ENCODE data around the gene HOOK1. TPM values are rescaled to one million over a fixed set of nuclear protein-coding genes. Genes with fewer than 3 reads are reported as not detected.

The HOOK1 gene
- total RNA-seq, 2 experiments from 2014 or later, result not detected

GRCh38 chr1:59798600-59798999 is 16.1 kb upstream of the HOOK1 start:
- no peak for DNase-seq (ENCODE audit: low spot score)
- Histone ChIP-seq H3K4me3 (ENCODE audit: low read depth, low read length, poor library complexity, severe bottlenecking) (no peak overlapping the region), H2AFZ (ENCODE audit: low read length) (no peak overlapping the region), H3K36me3 (ENCODE audit: insufficient read depth, low read length) (no peaks in the 10 kb centered on the region), H3K9me3 (ENCODE audit: low read length) (no peaks in the 10 kb centered on the region), H3K27ac (ENCODE audit: low read depth, low read length, poor library complexity, severe bottlenecking) (no peak overlapping the region), H4K20me1 (ENCODE audit: insufficient read depth, low read length) (no peaks in the 10 kb centered on the region), H3K4me2 (ENCODE audit: low read length) (no peak overlapping the region), H3K79me2 (ENCODE audit: insufficient read depth, low read depth, low read length) (no peaks in the 10 kb centered on the region), H3K9me2 (ENCODE audit: insufficient read depth, low read length) (no peaks in the 10 kb centered on the region), H3K4me1 (ENCODE audit: insufficient read depth, low read length, poor library complexity, severe bottlenecking) (no peaks in the 10 kb centered on the region)
- ChIA-PET POLR2A (interaction anchor here (0.5 kb wide), 1 partner anchor 15 kb away, joined by 3 read pairs; no protein-coding TSS in a partner anchor), CTCF (ENCODE audit: unreplicated experiment) (no interaction called here)
- BruUV-seq (replicated peaks), result no TSS peak
- intact Hi-C loops (cut with micrococcal nuclease; ENCODE audit: unreplicated experiment), result no loop called here
- TF ChIP-seq EZH2phosphoT487 (IDR thresholded peaks at IDR 0.05; ENCODE audit: borderline replicate concordance, low read depth, low read length) (no peak), CTCF (conservative IDR thresholded peaks at IDR 0.05; ENCODE audit: low read length) (no peak)

DNA sequence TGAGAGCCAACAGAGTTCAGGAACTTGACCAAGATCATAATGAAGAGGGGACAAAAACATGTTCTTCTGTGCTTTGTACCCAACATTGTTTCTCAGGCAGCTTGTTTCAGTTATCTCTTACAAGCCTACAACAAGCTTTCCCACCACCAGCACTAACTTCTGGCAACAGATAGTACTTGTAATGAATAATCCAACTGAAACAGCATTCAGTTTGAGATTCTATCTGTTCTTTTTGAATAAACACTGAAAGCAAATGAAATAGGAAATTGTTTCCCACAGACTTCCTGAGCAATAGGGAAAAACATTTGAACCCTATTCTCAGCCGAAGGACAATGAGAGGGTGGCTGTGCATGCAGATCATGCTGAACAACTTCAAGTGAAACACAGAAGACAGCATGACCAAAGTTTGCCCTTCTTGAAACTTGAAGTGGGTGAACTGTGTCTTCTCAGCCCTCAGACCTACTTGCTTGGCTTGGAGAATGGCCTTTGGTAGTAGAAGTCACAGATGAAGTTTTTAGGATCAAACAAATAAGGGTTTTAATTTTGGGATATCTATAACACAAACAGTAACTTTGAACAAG is 11.2 kb upstream of the HOOK1 start:
- Histone ChIP-seq H3K79me2 (ENCODE audit: insufficient read depth, low read depth, low read length) (no peaks in the 10 kb centered on the region), H3K27ac (ENCODE audit: low read depth, low read length, poor library complexity, severe bottlenecking) (no peak overlapping the region), H4K20me1 (ENCODE audit: insufficient read depth, low read length) (no peaks in the 10 kb centered on the region), H3K9me2 (ENCODE audit: insufficient read depth, low read length) (no peaks in the 10 kb centered on the region), H2AFZ (ENCODE audit: low read length) (no peak overlapping the region), H3K4me2 (ENCODE audit: low read length) (no peak overlapping the region), H3K9me3 (ENCODE audit: low read length) (no peaks in the 10 kb centered on the region), H3K4me1 (ENCODE audit: insufficient read depth, low read length, poor library complexity, severe bottlenecking) (no peaks in the 10 kb centered on the region), H3K4me3 (ENCODE audit: low read depth, low read length, poor library complexity, severe bottlenecking) (no peak overlapping the region), H3K36me3 (ENCODE audit: insufficient read depth, low read length) (no peaks in the 10 kb centered on the region)
- BruUV-seq (replicated peaks), result no TSS peak
- ChIA-PET POLR2A (no interaction called here), CTCF (ENCODE audit: unreplicated experiment) (no interaction called here)
- intact Hi-C loops (cut with micrococcal nuclease; ENCODE audit: unreplicated experiment), result no loop called here
- TF ChIP-seq CTCF (conservative IDR thresholded peaks at IDR 0.05; ENCODE audit: low read length) (no peak), EZH2phosphoT487 (IDR thresholded peaks at IDR 0.05; ENCODE audit: borderline replicate concordance, low read depth, low read length) (no peak)
- no peak for DNase-seq (ENCODE audit: low spot score)

- ChIA-PET POLR2A (interaction anchor here (0.6 kb wide), 1 partner anchor 64 kb away, joined by 3 read pairs; no protein-coding TSS in a partner anchor), CTCF (ENCODE audit: unreplicated experiment) (no interaction called here)
- Histone ChIP-seq H3K9me3 (ENCODE audit: low read length) (no peaks in the 10 kb centered on the region), H4K20me1 (ENCODE audit: insufficient read depth, low read length) (no peaks in the 10 kb centered on the region), H3K79me2 (ENCODE audit: insufficient read depth, low read depth, low read length) (no peaks in the 10 kb centered on the region), H3K27ac (ENCODE audit: low read depth, low read length, poor library complexity, severe bottlenecking) (no peak overlapping the region), H3K4me2 (ENCODE audit: low read length) (no peak overlapping the region), H3K36me3 (ENCODE audit: insufficient read depth, low read length) (no peaks in the 10 kb centered on the region), H3K4me1 (ENCODE audit: insufficient read depth, low read length, poor library complexity, severe bottlenecking) (no peaks in the 10 kb centered on the region), H3K9me2 (ENCODE audit: insufficient read depth, low read length) (no peaks in the 10 kb centered on the region), H3K4me3 (ENCODE audit: low read depth, low read length, poor library complexity, severe bottlenecking) (no peak overlapping the region), H2AFZ (ENCODE audit: low read length) (no peak overlapping the region)
- DNase-seq (ENCODE audit: low spot score), result no peak
- no TSS peak for BruUV-seq (replicated peaks)
- intact Hi-C loops (cut with micrococcal nuclease; ENCODE audit: unreplicated experiment), result no loop called here
- no peak for TF ChIP-seq CTCF (conservative IDR thresholded peaks at IDR 0.05; ENCODE audit: low read length)
- TF ChIP-seq EZH2phosphoT487 (IDR thresholded peaks at IDR 0.05; ENCODE audit: borderline replicate concordance, low read depth, low read length), result no peak
Observed at GRCh38 chr1:59804301-59804700, 10.4 kb upstream of the HOOK1 start.

Measured in OCI-LY7 (cell line).